Tibial nerve (tissue), 4 donors: ENCODE measurements around the gene MCF2L.

Experiments used
- EP300 ChIP-seq, 2 donors: sonication (generic); formaldehyde crosslinking; IDR thresholded peaks; one replicate each; pipeline ENCODE4 v1.6.1; 2017; ENCODE audit warnings: antibody characterized with exemption in 2 of 2, mild to moderate bottlenecking in 1 of 2
- POLR2A ChIP-seq, 2 donors: fragments of 450-650 bp; IDR thresholded peaks; one replicate each; pipeline ENCODE4 v1.6.1; 2017; ENCODE audit warnings: antibody characterized with exemption in 2 of 2, mild to moderate bottlenecking in 2 of 2, moderate library complexity in 2 of 2
- TF ChIP-seq, protein P1 (sequence below), 5 experiments: fragments of 200-600 bp in 3 of 5; fragments of 450-650 bp in 2 of 5; sonication (generic) in 3 of 5; IDR thresholded peaks; one replicate each; pipeline ENCODE4 v1.5.1; 2016 to 2019; ENCODE audit warnings: antibody characterized with exemption in 5 of 5, mild to moderate bottlenecking in 3 of 5, moderate library complexity in 2 of 5

DNA sequence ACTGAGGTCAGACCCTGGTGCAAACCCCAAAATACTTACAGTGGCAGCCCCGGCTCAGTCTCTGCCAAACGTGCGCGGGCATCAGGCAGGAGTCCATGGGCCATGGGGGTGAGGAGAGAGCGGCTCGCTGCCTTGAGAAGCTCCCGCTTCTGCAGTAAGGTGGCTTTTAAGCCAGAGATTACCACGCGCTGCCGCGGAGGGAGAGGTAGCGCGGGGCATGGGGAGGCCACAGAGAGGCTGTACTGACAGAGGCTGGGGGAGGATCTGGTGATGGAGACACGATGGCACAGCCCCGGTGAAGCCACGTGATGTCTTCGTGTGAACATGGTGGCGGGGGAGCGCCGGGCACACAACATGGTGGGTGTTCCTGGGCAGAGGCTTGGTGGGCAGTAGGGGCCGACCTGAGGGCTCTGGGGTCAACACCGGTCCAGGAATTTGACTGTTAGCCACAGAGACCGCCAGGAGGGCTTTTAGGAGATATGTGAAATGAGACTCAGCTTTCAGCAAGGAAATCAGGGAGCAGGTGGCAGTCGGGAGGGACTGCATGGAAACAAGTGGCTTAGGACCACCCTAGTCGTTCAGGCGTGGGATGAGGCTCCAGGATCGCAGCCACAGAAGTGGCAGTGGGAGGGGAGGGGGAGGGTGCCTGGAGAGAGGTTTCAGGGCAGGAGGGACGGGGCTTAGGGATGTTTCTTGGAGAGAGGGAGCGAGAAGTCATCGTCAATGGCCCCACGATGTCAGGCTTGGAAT lies 24.1 kb downstream of the MCF2L start:
- no peak for TF ChIP-seq POLR2A (IDR thresholded peaks at IDR 0.05)
- TF ChIP-seq, protein P1, sequence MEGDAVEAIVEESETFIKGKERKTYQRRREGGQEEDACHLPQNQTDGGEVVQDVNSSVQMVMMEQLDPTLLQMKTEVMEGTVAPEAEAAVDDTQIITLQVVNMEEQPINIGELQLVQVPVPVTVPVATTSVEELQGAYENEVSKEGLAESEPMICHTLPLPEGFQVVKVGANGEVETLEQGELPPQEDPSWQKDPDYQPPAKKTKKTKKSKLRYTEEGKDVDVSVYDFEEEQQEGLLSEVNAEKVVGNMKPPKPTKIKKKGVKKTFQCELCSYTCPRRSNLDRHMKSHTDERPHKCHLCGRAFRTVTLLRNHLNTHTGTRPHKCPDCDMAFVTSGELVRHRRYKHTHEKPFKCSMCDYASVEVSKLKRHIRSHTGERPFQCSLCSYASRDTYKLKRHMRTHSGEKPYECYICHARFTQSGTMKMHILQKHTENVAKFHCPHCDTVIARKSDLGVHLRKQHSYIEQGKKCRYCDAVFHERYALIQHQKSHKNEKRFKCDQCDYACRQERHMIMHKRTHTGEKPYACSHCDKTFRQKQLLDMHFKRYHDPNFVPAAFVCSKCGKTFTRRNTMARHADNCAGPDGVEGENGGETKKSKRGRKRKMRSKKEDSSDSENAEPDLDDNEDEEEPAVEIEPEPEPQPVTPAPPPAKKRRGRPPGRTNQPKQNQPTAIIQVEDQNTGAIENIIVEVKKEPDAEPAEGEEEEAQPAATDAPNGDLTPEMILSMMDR (IDR thresholded peaks at IDR 0.05), result no peak
- no peak for TF ChIP-seq EP300 (IDR thresholded peaks at IDR 0.05)
